ENCODE data around the gene NCLN.
"Not testable (repeated sequence)": the region's sequence is repeated elsewhere in the genome, so short reads cannot be mapped to it uniquely, and the experiment has no call there.

NCLN gene

DNA sequence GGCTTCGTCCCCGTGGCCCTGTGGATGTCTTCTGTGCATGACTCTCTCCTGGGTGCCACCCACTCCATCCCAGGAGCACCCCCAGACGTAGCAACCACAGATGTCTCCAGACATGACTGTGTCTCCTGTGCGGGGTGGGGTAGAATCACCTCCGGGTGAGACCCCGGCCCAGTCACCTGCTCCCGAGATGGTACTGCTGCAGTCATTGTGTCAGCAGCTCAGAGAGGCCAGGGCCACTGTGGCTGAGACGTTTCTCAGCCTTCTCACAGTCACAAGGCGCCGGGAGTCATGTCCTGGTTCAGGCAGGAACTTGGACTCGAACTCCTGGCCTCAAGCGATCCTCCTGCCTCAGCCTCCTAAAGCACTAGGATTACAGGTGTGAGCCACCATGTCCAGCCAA is 16.6 kb downstream of the NCLN start:
- no peak overlapping the region for H3K4me3 ChIP-seq (ENCODE audit: low read depth, low read length)
- no peak for DNase-seq (ENCODE audit: low read depth)
- TF ChIP-seq, protein P1, sequence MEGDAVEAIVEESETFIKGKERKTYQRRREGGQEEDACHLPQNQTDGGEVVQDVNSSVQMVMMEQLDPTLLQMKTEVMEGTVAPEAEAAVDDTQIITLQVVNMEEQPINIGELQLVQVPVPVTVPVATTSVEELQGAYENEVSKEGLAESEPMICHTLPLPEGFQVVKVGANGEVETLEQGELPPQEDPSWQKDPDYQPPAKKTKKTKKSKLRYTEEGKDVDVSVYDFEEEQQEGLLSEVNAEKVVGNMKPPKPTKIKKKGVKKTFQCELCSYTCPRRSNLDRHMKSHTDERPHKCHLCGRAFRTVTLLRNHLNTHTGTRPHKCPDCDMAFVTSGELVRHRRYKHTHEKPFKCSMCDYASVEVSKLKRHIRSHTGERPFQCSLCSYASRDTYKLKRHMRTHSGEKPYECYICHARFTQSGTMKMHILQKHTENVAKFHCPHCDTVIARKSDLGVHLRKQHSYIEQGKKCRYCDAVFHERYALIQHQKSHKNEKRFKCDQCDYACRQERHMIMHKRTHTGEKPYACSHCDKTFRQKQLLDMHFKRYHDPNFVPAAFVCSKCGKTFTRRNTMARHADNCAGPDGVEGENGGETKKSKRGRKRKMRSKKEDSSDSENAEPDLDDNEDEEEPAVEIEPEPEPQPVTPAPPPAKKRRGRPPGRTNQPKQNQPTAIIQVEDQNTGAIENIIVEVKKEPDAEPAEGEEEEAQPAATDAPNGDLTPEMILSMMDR (IDR thresholded peaks at IDR 0.05; ENCODE audit: control insufficient read depth, extremely low read depth, insufficient read depth): no peak

DNA sequence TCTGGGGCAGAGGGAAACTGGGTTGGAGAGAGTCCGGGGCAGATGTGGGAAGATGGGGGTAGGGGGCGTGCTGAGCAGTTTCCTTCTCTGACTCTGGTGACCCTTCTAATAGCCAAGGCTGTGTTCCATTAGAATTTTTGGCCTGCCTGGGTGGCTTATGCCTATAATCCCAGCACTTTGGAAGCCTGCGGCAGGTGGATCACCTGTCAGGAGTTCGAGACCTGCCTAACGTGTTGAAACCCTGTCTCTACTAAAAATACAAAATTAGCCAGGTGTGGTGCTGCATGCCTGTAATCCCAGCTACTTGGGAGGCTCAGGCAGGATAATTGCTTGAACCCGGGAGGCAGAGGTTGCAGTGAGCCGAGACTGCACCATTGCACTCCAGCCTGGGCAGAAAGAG is 17.2 kb downstream of the NCLN start:
- not testable (repeated sequence) for DNase-seq (ENCODE audit: low read depth); H3K4me3 ChIP-seq (ENCODE audit: low read depth, low read length)

DNA sequence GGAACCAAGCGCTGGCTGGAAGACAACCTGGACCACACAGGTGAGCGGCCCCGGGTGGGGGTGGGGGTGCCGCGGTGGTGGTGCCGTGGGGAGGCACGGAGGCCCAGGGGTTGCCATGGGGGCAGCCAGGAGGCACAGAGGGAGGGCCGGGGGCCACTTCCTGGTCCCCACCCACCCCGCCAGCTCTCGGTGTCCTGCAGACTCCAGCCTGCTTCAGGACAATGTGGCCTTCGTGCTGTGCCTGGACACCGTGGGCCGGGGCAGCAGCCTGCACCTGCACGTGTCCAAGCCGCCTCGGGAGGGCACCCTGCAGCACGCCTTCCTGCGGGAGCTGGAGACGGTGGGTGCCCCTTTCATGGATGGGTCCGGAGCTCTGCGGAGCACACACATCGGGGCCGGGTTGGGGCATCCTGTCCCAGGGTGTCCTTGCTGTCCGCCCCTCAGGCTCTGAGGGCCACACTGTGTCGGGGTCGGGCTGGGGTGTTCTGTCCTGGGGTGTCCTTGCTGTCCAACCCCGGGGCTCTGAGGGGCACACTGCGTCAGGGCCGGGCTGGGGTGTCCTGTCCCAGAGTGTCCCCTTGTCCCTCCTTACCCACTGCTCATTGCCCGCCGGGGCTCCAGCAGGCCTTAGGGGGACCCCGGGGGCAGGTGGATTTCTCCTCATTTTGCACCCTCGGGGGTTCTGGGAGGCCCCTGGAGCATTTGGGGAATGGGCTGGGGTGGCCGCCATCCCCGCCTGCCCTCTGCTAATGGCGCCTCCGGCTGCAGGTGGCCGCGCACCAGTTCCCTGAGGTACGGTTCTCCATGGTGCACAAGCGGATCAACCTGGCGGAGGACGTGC is 18.3 kb downstream of the NCLN start:
- TF ChIP-seq, protein P1 (IDR thresholded peaks at IDR 0.05; ENCODE audit: control insufficient read depth, extremely low read depth, insufficient read depth): no peak
- no peak for DNase-seq (ENCODE audit: low read depth)
- no peak overlapping the region for H3K4me3 ChIP-seq (ENCODE audit: low read depth, low read length)

DNA sequence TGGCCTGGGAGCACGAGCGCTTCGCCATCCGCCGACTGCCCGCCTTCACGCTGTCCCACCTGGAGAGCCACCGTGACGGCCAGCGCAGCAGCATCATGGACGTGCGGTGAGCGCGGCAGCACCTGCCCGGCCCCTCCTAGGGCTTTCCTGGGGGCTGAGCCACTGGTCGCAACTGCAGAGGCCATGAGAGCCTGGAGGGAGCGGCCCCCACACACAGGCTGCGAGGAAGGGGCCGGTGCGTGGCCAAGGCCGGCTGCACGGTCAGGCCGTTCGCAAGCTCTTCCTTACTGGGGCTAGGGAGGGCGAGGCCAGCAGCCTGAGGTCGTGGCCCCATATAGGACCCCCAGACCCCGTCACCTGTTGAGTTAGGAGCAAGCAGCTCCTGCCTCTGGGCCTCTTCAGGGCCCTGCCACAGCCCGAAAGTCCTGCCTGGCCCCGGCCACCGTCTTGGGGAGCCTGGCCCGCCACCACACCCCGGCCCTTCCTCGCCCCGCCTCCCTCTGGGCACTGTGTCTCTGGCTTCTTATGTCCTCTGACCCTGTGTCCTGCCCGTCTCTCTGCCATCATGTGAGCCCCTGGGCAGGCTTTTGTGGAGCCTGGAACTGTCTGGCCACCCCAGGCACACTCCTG is 19.0 kb downstream of the NCLN start:
- no peak overlapping the region for H3K4me3 ChIP-seq (ENCODE audit: low read depth, low read length)
- DNase-seq (ENCODE audit: low read depth): no peak
- TF ChIP-seq, protein P1 (IDR thresholded peaks at IDR 0.05; ENCODE audit: control insufficient read depth, extremely low read depth, insufficient read depth): no peak

DNA sequence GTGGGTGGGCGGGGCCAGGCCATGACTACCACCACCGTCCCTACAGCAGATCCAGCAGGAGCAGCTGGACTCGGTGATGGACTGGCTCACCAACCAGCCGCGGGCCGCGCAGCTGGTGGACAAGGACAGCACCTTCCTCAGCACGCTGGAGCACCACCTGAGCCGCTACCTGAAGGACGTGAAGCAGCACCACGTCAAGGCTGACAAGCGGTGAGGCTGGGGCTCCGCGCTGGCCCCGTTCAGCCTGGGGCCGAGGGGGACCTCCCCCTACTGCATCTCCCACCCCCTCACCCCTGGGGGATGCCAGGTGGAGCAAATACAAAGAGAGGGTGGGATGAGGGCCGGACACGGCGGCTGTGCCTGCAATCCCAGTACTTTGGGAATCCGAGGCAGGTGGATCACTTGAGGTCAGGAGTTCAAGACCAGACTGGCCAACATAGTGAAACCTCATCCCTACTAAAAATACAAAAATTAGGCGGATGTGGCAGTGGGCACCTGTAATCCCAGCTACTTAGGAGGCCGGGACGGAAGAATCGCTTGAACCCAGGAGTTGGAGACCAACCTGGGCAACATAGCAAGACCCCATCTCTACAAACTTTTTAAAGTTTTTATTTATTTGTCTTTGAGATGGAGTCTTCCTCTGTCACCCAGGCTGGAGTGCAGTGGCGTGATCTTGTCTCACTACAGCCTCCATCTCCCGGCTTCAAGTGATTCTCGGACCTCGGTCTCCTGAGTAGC is 20.7 kb downstream of the NCLN start:
- H3K4me3 ChIP-seq (ENCODE audit: low read depth, low read length): no peak overlapping the region
- TF ChIP-seq, protein P1 (IDR thresholded peaks at IDR 0.05; ENCODE audit: control insufficient read depth, extremely low read depth, insufficient read depth): no peak
- no peak for DNase-seq (ENCODE audit: low read depth)

DNA sequence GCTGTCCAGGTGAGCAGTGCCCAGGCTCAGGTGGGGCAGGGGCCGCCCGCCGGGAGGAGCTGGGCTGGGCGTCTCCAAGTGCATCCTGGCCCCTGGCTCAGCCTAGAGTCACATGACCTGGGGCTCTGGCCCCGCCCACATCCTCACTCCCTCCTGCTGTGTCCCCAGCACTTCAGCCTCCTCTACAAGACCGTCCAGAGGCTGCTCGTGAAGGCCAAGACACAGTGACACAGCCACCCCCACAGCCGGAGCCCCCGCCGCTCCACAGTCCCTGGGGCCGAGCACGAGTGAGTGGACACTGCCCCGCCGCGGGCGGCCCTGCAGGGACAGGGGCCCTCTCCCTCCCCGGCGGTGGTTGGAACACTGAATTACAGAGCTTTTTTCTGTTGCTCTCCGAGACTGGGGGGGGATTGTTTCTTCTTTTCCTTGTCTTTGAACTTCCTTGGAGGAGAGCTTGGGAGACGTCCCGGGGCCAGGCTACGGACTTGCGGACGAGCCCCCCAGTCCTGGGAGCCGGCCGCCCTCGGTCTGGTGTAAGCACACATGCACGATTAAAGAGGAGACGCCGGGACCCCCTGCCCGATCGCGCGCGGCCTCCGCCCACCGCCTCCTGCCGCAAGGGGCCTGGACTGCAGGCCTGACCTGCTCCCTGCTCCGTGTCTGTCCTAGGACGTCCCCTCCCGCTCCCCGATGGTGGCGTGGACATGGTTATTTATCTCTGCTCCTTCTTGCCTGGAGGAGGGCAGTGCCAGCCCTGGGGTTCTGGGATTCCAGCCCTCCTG is 21.9 kb downstream of the NCLN start:
- H3K4me3 ChIP-seq (ENCODE audit: low read depth, low read length): no peak overlapping the region
- no peak for DNase-seq (ENCODE audit: low read depth)
- TF ChIP-seq, protein P1 (IDR thresholded peaks at IDR 0.05; ENCODE audit: control insufficient read depth, extremely low read depth, insufficient read depth): no peak
